NB4 (cell line): ENCODE data around the gene SCN1A.
A peak's percentile ranks its signal among the peaks of the same experiment; 100 is the strongest.

ENCODE experiments used
- DNase-seq: peaks from one replicate; pipeline ENCODE4 v3.0.0; 2010; ENCODE audit warnings: low read depth
- H3K4me3 ChIP-seq: one replicate; pipeline ENCODE4 v1.5.1; 2011; ENCODE audit warnings: mild to moderate bottlenecking, low read depth, low read length, moderate library complexity
- CTCF ChIP-seq: IDR thresholded peaks from one replicate; pipeline ENCODE4 v1.5.1; 2012; ENCODE audit warnings: low read depth, low read length
- MAX ChIP-seq: IDR thresholded peaks from 2 replicates; pipeline ENCODE4 v1.6.1; 2011; ENCODE audit warnings: low read depth, low read length
- MYC ChIP-seq: IDR thresholded peaks from 2 replicates; pipeline ENCODE4 v1.6.1; 2011; ENCODE audit warnings: low read depth, low read length
- POLR2A ChIP-seq: IDR thresholded peaks from 2 replicates; pipeline ENCODE4 v1.6.1; 2011; ENCODE audit warnings: mild to moderate bottlenecking; ENCODE audit not compliant: insufficient read length; ENCODE audit errors: extremely low read depth

The SCN1A gene

GRCh38 chr2:166060191-166060590 lies 67.6 kb downstream of the SCN1A start:
- TF ChIP-seq CTCF (no peak), MYC (no peak), MAX (no peak), POLR2A (no peak)
- DNase-seq = no peak
- no peak overlapping the region for H3K4me3 ChIP-seq

GRCh38 chr2:166057370-166058164 lies 70.3 kb downstream of the SCN1A start:
- peak; percentile 31 for DNase-seq
- peak; percentile 34 for TF ChIP-seq CTCF
- no peak for TF ChIP-seq MYC
- no peak for TF ChIP-seq MAX
- no peak overlapping the region for H3K4me3 ChIP-seq

GRCh38 chr2:166044853-166045483 lies 82.9 kb downstream of the SCN1A start:
- TF ChIP-seq MAX (no peak), MYC (no peak), CTCF (no peak), POLR2A (no peak)
- no peak for DNase-seq
- no peak overlapping the region for H3K4me3 ChIP-seq

GRCh38 chr2:166042768-166043390 lies 84.9 kb downstream of the SCN1A start:
- DNase-seq = no peak
- TF ChIP-seq POLR2A = no peak
- no peak for TF ChIP-seq MAX
- no peak for TF ChIP-seq CTCF
- no peak for TF ChIP-seq MYC
- H3K4me3 ChIP-seq = no peak overlapping the region

- no peak overlapping the region for H3K4me3 ChIP-seq
- no peak for DNase-seq
- TF ChIP-seq MYC (no peak), MAX (no peak), CTCF (no peak), POLR2A (no peak)
These were observed 85.5 kb downstream of the SCN1A start for GRCh38 chr2:166042356-166042755.
